ENCODE results near the gene IMMP2L.

GRCh38 chr7:110721395-110721794 lies 840.9 kb downstream of the IMMP2L start:
- no peak for TF ChIP-seq POLR2A (IDR thresholded peaks at IDR 0.05)
- no peak for TF ChIP-seq CTCF (IDR thresholded peaks at IDR 0.05)

Measured in thyroid gland (tissue), 4 donors.